ENCODE measurements around the gene SERTAD3.

The SERTAD3 gene

GRCh38 chr19:40407714-40408597 lies 36.2 kb downstream of the SERTAD3 start:
- no peak for DNase-seq

GRCh38 chr19:40403262-40403984 lies 40.7 kb downstream of the SERTAD3 start:
- DNase-seq: peak; percentile 87

DNA sequence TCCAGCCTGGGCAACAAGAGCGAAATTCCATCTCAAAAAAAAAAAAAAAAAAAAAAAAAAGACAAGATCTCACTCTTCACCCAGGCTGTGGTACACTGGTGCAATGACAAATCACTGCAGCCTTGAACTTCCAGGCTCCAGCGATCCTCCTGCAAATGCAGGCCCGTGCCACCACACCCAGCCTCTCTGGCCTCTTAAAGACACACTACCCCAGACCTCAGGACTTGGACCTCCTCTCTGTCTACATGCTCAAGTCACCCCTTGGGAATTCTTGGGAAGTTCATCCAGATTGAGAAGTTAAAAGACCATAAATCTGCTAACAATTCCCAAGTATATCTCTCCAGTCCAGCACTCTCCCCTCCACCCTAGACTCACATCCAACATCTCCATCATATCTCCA lies 43.6 kb downstream of the SERTAD3 start:
- DNase-seq: peak; percentile 23

DNA sequence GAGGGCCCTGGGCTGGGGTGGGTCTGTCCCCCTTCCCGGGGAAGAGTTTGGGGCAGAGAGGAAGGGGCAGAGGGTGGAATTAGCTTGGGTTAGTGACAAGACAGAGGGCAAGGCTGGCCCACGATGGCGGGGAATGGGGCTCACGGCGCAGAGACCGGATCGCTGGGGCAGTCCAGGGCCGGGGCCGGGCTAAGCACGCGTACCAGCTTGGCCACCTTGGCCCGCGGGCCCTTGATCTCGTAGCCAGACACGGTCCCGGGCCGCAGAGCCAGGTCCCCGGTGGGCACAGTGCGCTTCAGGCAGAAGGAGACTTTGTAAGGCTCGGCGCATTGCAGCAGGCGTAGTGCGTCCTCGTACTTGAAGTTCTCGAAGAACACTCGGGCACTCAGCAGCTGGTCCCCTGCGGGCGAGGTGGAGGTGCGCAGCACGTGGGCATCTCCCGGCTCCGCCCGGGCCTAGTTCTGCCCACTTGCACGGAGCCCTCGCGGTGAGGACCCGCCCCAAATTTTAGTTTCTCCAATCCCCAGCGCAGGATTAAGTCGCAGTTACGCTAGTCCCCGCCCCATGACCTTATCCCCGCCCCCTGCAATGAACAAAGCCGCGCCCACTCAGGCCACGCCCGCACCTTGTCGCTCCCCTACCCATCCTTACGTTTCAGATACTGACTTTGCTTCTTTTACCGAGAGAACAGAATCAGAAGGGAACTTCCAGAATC lies 45.6 kb downstream of the SERTAD3 start:
- DNase-seq: peak; percentile 21

DNA sequence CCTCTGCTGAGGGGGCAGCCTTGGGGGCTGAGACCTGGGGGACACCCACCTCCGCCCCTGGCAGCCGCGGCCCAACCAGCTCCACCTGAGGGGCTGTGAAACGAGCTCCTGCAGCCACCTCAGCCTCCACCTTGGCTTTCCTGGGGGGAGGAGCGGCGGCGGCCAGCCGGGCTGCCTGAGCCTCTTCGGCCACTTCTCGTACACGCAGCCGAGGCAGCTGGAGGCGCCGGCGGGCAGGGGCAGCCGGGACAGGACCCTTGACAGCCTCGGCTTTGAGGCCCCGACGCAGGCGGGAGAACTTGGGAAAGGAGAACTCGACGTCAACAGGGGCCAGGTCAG lies 46.6 kb downstream of the SERTAD3 start:
- no peak for DNase-seq

DNA sequence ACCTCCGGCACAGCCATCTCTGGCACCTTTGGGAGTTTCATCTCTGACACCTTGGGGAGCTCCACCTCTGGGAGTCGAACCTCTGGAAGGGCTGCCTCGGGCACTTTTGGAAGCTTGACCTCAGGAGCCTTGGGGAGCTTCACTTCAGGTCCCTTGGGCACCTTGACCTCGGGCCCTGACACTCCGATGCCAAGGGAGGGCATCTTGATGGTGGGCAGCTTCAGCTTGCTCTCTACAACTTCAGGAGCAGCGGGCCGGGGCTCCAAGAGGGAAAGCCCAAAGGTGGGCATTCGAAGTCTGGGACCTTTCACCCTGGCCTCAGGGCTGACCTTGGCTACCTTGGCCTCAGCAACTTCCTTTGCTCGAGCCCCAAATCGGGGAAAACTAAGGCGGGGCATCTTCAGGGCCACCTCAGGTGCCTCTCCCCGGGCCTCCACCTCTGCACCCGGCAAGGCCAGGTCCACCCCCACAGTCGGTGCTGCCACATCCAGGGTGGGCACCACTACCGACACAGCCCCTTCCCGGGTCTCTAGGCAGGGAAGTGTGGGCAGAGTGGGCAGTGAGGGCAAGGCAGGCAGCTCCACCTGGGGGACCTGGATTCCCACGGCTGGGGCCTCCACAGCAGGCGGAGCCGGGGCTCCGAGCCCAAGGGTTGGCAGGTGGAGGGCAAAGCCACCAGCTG lies 47.1 kb downstream of the SERTAD3 start:
- DNase-seq: no peak

DNA sequence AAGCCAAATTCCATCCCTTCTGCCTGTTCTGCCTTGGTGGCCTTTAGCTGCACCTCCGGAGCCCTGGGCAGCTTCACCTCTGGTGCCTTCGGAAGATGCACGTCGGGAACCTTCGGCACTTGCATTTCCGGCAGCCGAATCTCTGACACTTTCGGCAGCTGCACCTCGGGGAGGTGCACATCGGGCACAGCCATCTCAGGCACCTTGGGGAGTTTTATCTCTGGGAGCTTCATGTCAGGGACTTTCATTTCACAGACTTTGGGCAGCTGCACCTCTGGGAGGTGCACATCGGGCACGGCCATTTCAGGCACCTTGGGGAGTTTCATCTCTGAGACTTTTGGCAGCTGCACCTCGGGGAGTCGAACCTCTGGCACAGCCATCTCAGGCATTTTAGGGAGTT lies 48.2 kb downstream of the SERTAD3 start:
- DNase-seq: no peak

DNA sequence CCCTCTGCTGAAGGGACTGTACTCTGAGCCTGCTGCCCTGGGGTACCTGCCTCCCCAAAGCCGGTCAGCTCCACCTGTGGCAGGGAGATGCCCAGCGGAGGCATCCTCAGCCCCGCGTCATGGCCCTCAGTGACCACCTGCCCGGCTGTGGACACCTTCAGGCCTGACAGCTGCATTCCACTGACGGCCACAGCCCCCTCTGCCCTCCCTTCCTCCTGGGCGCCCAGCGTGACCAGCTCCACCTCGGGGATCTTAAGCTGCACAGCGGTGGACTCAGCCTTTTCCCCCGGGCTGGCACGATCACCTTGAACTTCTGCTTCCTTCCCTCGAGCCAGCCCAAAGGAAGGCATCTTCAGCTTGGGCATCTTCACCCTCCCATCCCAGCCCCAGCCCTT lies 49.3 kb downstream of the SERTAD3 start:
- DNase-seq: no peak

GRCh38 chr19:40393894-40394815 lies 50.0 kb downstream of the SERTAD3 start:
- no peak for DNase-seq

GRCh38 chr19:40392894-40393517 lies 51.1 kb downstream of the SERTAD3 start:
- DNase-seq: no peak

DNA sequence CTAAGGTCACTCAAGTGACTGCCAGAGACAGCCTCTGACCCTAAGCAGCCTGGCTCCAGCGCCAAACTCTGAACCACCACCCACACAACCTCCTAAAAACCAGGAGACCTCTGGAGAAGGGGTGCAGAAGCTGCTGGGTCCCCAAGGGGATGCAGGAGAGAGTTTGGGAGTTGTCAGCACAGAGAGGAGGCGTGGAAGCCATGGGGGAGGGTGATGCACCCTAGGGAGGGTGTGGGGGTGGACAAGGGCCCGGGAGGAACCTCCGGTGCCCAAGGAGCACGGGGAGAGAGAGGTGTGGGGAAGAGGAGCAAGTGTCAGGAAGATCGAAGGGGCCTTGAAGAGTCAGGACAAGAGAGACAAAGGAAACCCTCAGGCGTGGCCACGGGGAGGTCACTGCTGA lies 52.0 kb downstream of the SERTAD3 start:
- no peak for DNase-seq
